ENCODE measurements around the gene MUC20.
"Not testable (repeated sequence)": the region's sequence is repeated elsewhere in the genome, so short reads cannot be mapped to it uniquely, and the experiment has no call there.

DNA sequence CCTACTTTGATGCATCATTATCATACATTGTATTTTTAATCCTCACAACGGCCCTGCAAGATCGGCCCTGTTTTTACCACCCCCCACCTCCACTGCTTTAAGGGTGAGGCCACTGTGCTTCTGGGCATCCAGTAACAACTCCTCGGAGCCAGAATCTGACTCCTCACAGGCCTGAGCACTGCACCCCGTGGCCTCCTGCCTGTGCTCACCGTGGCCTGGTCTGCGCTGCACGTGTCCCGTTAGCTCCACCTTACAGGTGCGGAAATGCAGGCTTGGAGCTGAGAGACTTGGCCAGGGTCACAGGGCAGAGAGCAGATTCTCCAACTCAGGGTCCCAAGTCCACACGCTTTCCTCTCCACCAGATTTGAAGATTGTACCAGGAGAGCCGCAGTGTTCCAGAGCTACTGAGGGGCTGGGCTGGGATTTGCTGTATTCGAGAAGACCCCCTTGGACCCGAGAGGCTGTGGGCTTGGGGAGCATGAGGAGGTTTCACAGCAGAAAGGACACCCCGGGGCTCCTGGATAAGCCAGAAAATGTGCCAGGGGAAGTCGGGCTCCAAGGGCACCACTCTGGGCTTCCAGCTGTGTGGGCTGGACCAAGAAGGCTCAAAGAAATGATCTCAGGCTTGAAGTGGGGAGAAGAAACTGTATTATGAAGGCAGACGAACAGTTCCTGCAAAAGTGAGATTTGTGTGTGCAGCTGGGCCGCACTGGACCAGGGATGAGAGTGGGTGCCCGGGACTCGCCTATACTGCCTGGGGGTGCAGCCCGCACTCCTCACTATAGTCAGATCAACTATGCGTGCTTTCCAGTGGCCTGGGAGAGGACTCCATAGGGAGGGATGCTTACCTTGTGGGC lies 1.6 kb downstream of the MUC20 start:
- TF ChIP-seq, protein P1, sequence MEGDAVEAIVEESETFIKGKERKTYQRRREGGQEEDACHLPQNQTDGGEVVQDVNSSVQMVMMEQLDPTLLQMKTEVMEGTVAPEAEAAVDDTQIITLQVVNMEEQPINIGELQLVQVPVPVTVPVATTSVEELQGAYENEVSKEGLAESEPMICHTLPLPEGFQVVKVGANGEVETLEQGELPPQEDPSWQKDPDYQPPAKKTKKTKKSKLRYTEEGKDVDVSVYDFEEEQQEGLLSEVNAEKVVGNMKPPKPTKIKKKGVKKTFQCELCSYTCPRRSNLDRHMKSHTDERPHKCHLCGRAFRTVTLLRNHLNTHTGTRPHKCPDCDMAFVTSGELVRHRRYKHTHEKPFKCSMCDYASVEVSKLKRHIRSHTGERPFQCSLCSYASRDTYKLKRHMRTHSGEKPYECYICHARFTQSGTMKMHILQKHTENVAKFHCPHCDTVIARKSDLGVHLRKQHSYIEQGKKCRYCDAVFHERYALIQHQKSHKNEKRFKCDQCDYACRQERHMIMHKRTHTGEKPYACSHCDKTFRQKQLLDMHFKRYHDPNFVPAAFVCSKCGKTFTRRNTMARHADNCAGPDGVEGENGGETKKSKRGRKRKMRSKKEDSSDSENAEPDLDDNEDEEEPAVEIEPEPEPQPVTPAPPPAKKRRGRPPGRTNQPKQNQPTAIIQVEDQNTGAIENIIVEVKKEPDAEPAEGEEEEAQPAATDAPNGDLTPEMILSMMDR (conservative IDR thresholded peaks at IDR 0.05 in 1 of 2, IDR thresholded peaks at IDR 0.05 in 1 of 2; ENCODE audit: low read depth in 1 of 2, low read length in 2 of 2) = not testable (repeated sequence)
- TF ChIP-seq EZH2 (IDR thresholded peaks at IDR 0.05; ENCODE audit: low read length, missing control alignments) = not testable (repeated sequence)
